ENCODE results near the gene SAP30.

DNA sequence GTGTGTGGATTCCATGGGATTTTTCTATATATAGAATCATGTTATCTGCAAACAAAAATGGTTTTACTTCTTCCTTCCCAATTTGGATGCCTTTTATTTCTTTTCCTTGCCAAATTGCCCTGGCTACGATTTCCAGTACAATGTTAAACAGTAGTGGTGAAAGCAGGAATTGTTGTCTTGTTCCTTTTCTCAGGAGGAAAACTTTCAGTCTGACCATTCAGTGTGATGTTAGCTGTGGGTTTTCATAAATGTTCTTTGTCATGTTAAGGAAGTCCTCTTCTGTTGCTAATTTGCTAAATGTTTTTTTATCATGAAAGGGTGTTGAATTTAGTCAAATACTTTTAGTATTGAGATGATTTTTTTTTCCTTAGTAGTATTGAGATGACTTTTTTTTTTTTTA lies 10.9 kb downstream of the SAP30 start:
- TF ChIP-seq, protein P1, sequence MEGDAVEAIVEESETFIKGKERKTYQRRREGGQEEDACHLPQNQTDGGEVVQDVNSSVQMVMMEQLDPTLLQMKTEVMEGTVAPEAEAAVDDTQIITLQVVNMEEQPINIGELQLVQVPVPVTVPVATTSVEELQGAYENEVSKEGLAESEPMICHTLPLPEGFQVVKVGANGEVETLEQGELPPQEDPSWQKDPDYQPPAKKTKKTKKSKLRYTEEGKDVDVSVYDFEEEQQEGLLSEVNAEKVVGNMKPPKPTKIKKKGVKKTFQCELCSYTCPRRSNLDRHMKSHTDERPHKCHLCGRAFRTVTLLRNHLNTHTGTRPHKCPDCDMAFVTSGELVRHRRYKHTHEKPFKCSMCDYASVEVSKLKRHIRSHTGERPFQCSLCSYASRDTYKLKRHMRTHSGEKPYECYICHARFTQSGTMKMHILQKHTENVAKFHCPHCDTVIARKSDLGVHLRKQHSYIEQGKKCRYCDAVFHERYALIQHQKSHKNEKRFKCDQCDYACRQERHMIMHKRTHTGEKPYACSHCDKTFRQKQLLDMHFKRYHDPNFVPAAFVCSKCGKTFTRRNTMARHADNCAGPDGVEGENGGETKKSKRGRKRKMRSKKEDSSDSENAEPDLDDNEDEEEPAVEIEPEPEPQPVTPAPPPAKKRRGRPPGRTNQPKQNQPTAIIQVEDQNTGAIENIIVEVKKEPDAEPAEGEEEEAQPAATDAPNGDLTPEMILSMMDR (IDR thresholded peaks at IDR 0.05; ENCODE audit: low read length): no peak
- no peak for TF ChIP-seq EZH2 (IDR thresholded peaks at IDR 0.05; ENCODE audit: borderline replicate concordance, low read length)

Measured in OCI-LY1 (cell line).